A673 (cell line): Measurements from ENCODE around the gene VWA1. TPM values are rescaled to one million over a fixed set of nuclear protein-coding genes. Genes with fewer than 3 reads are reported as not detected.

Experiments used
- BruUV-seq: library from RNA; stranded (reverse); fragments of 400-500 nt; replicated peaks from 2 replicates; lab custom pipeline; 2021; lab: Mats Ljungman, UMichigan
- CTCF ChIA-PET: fragments of 300-600 bp; sonication (Branson Sonifier 250); formaldehyde crosslinking; loops from one replicate; lab custom pipeline; 2022; ENCODE audit warnings: antibody characterized with exemption; lab: Charles Lee
- POLR2A ChIA-PET: fragments of 300-600 bp; sonication (Branson Sonifier 250); formaldehyde crosslinking; loops from one replicate; lab custom pipeline; 2022; ENCODE audit warnings: antibody characterized with exemption; ENCODE audit not compliant: low non-redundant PET; lab: Charles Lee
- DNase-seq: peaks from one replicate; pipeline ENCODE4 v3.0.0-alpha.2; 2015; ENCODE audit warnings: low spot score
- H3K27ac ChIP-seq: fragments of 200-600 bp; sonication (generic); 2 replicates; pipeline ENCODE4 v1.5.1; 2016; ENCODE audit warnings: mixed run types, low read depth, mild to moderate bottlenecking, mixed read lengths, antibody characterized with exemption, low read length; ENCODE audit not compliant: poor library complexity, severe bottlenecking
- H3K27me3 ChIP-seq: fragments of 200-600 bp; sonication (generic); replicated peaks from 2 replicates; pipeline ENCODE4 v1.6.1; 2017; ENCODE audit warnings: mixed run types, low read depth, mild to moderate bottlenecking, mixed read lengths, antibody characterized with exemption, low read length; ENCODE audit not compliant: insufficient read depth, poor library complexity
- H3K36me3 ChIP-seq: fragments of 200-600 bp; sonication (generic); 2 replicates; pipeline ENCODE4 v1.6.1; 2016; ENCODE audit warnings: mixed run types, mild to moderate bottlenecking, mixed read lengths, antibody characterized with exemption, low read length; ENCODE audit not compliant: insufficient read depth, poor library complexity, severe bottlenecking
- H3K4me1 ChIP-seq: fragments of 200-600 bp; sonication (generic); 2 replicates; pipeline ENCODE4 v1.6.1; 2017; ENCODE audit warnings: mixed run types, mild to moderate bottlenecking, mixed read lengths, antibody characterized with exemption, low read length; ENCODE audit not compliant: insufficient read depth, poor library complexity, severe bottlenecking
- H3K4me3 ChIP-seq: fragments of 200-600 bp; sonication (generic); 2 replicates; pipeline ENCODE4 v1.5.1; 2016; ENCODE audit warnings: low read depth, mixed run types, mild to moderate bottlenecking, mixed read lengths, low read length; ENCODE audit not compliant: poor library complexity, severe bottlenecking
- H3K9me3 ChIP-seq: fragments of 200-600 bp; sonication (generic); 2 replicates; pipeline ENCODE4 v1.6.1; 2016; ENCODE audit warnings: mixed run types, low read depth, mild to moderate bottlenecking, mixed read lengths, antibody characterized with exemption, low read length; ENCODE audit not compliant: poor library complexity, severe bottlenecking
- EZH2 ChIP-seq: fragments of 200-600 bp; sonication (generic); IDR thresholded peaks from 2 replicates; pipeline ENCODE4 v1.6.1; 2017; ENCODE audit warnings: borderline replicate concordance, low read depth, mild to moderate bottlenecking, mixed read lengths, antibody characterized with exemption, low read length; ENCODE audit not compliant: poor library complexity, severe bottlenecking
- intact Hi-C: fragments of 100-400 bp; cut with micrococcal nuclease; formaldehyde crosslinking; loops from one replicate; pipeline ENCODE4 v1.10.0; 2022; ENCODE audit not compliant: unreplicated experiment
- total RNA-seq: library from RNA; stranded (reverse); gene quantifications from 2 replicates; pipeline ENCODE4 v1.2.3, GENCODE V29; 2021
- TF ChIP-seq, protein P1 (sequence below): fragments of 300-800, 200-600 bp; sonication (generic); conservative IDR thresholded peaks from 2 replicates; pipeline ENCODE4 v1.5.1; 2017; ENCODE audit warnings: low read depth, mild to moderate bottlenecking, antibody characterized with exemption, low read length, moderate library complexity, mixed read lengths

Gene VWA1
- total RNA-seq, 1 experiment from 2014 or later = 0.92 TPM

DNA sequence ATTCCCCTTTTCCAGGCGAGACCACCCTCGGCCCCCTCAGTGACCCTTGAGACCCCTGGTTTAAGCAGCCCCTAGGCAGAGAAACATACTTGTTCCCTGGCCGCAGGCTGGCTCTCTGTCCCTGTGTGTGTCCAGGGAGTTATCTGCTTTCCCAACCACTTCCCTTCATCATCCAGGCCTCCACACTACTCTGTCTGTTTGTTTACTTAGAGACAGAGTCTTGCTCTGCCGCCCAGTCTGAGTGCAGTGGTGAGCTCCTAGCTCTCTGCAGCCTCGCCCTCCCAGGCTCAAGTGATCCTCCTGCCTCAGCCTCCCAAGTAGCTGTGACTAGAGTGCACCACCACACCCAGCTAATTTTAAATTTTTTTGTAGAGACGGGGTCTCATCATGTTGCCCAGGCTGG lies 5.8 kb upstream of the VWA1 start:
- Histone ChIP-seq H3K4me3 (no peak overlapping the region), H3K27me3 (no peaks in the 10 kb centered on the region), H3K4me1 (peaks cover 4% of the 10 kb centered on the region), H3K9me3 (no peaks in the 10 kb centered on the region), H3K36me3 (no peaks in the 10 kb centered on the region), H3K27ac (no peak overlapping the region)
- ChIA-PET POLR2A (no interaction called here), CTCF (no interaction called here)
- DNase-seq = no peak
- BruUV-seq = no TSS peak
- TF ChIP-seq, protein P1, sequence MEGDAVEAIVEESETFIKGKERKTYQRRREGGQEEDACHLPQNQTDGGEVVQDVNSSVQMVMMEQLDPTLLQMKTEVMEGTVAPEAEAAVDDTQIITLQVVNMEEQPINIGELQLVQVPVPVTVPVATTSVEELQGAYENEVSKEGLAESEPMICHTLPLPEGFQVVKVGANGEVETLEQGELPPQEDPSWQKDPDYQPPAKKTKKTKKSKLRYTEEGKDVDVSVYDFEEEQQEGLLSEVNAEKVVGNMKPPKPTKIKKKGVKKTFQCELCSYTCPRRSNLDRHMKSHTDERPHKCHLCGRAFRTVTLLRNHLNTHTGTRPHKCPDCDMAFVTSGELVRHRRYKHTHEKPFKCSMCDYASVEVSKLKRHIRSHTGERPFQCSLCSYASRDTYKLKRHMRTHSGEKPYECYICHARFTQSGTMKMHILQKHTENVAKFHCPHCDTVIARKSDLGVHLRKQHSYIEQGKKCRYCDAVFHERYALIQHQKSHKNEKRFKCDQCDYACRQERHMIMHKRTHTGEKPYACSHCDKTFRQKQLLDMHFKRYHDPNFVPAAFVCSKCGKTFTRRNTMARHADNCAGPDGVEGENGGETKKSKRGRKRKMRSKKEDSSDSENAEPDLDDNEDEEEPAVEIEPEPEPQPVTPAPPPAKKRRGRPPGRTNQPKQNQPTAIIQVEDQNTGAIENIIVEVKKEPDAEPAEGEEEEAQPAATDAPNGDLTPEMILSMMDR = no peak
- no peak for TF ChIP-seq EZH2
- intact Hi-C loops = no loop called here

DNA sequence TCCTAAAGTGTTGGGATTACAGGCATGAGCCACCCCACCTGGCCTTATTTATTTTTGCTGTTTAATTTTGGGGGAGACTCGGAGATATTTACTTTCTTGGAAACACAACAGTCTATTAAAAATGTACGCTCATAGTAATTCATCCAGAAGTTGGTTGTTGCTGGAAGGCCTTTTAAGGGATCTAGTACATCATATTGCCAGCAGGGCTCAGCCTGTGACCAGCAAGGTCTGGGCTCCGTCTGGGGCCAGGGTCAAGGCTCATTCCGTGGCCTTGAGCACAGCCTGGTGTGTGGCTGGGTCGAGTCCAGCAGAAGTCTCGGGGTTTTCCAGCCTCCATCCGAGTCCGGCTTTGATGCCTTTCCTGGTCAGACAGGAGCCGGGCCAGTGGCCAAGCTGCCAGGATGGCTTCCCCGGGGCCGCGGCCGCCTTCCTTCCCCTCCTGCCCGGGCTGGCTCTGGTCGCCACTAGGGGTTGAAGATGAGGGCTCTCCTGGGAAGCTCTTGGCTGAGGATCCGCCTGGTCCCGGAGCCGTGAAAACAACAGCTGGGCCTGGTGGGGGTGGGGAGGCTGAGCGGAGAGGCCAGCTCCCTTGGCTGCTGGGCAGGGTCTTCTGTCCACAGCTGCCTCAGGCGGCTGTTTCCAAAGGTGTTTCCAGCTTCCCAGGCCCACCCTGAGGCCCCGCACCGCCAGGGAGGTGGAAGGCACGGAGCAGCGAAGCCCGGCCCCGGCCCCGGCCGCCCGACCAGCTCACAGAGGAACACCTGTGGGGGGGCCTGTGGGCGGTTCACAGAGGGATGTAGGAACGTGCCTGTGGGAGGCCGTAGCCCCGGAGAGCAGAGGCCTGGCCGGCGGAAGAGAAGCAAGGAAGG lies 5.1 kb upstream of the VWA1 start:
- Histone ChIP-seq H3K36me3 (no peaks in the 10 kb centered on the region), H3K9me3 (no peaks in the 10 kb centered on the region), H3K4me1 (peaks cover 9% of the 10 kb centered on the region), H3K4me3 (no peak overlapping the region), H3K27me3 (no peaks in the 10 kb centered on the region), H3K27ac (no peak overlapping the region)
- ChIA-PET CTCF (interaction anchor here (1.0 kb wide), 1 partner anchor 11 kb away, joined by 3 read pairs; no protein-coding TSS in a partner anchor), POLR2A (no interaction called here)
- DNase-seq = no peak
- TF ChIP-seq, protein P1 = no peak
- no peak for TF ChIP-seq EZH2
- BruUV-seq = no TSS peak
- intact Hi-C loops = no loop called here

DNA sequence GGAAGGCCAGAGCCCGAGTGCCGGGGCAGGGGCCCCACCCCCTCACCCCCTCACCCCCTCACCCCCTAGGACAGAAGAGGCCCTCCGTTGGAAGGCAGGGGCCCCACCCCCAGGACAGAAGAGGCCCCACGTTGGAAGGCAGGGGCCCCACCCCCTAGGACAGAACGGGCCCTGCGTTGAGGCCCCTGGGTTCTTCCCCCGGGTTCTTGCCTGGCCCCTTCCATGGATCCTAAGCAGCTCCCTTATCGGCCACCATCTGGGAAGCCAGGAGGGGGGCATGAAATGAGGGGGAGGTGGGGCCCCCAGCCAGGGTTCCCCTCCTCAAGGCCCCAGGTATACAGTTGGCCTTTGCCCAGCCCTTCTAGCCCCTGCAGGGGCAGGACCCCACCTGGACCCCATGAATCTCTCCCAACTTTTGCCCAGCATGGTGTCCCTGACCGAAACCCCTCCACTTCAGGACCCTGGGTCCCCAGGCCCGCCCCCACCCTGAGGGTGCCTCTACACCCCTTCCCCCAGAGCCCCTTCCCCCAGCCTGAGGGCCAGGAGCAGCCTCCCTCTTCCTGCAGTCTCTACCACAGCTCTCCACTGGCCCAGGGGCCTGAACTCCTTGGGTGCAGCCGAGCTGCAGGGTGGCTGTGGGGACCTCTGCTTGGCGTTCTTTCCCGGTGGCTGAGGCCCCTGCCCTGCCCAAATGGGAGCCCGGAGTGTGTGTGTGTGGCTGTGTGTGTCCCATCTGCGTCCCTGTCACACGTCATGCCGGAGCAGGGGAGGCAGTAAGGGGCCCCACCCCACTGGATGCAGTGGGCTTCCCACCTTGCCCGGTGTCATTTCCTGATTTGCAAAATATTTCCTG lies 4.3 kb upstream of the VWA1 start:
- no TSS peak for BruUV-seq
- no peak overlapping the region for H3K4me3 ChIP-seq
- no peaks in the 10 kb centered on the region for H3K27me3 ChIP-seq
- no peaks in the 10 kb centered on the region for H3K36me3 ChIP-seq
- no peak overlapping the region for H3K27ac ChIP-seq
- no peak for DNase-seq
- POLR2A ChIA-PET = no interaction called here
- TF ChIP-seq, protein P1 = no peak
- no peak for TF ChIP-seq EZH2
- H3K4me1 ChIP-seq = peaks cover 11% of the 10 kb centered on the region
- intact Hi-C loops = no loop called here
- no peaks in the 10 kb centered on the region for H3K9me3 ChIP-seq
- CTCF ChIA-PET = interaction anchor here (1.0 kb wide), 1 partner anchor 10 kb away, joined by 3 read pairs; no protein-coding TSS in a partner anchor
